ENCODE measurements around the gene HSPA12A. TPM values are rescaled to one million over a fixed set of nuclear protein-coding genes. Genes with fewer than 3 reads are reported as not detected.

The HSPA12A gene
- total RNA-seq, 1 donor from 2014 or later: 11.0 TPM

DNA sequence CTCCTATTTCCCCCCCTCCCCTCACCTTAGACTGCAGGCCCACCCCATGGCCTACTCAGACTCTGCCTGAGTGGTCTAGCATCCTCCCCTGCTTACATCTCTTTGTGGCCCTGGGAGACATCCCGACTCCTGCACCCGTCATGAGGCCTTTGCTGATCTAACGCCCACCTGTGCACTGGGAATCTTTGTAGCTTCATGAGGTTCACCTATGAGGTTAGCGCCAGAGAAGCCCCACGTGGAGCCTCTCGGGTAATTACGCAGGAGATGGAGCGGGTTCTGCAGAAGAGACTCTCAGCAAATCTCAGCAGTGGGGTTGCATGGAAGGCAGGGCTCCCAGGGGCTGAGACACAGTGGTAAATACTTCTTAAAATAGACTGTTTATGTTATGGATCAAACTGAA is 43.5 kb upstream of the HSPA12A start:
- TF ChIP-seq, protein P1, sequence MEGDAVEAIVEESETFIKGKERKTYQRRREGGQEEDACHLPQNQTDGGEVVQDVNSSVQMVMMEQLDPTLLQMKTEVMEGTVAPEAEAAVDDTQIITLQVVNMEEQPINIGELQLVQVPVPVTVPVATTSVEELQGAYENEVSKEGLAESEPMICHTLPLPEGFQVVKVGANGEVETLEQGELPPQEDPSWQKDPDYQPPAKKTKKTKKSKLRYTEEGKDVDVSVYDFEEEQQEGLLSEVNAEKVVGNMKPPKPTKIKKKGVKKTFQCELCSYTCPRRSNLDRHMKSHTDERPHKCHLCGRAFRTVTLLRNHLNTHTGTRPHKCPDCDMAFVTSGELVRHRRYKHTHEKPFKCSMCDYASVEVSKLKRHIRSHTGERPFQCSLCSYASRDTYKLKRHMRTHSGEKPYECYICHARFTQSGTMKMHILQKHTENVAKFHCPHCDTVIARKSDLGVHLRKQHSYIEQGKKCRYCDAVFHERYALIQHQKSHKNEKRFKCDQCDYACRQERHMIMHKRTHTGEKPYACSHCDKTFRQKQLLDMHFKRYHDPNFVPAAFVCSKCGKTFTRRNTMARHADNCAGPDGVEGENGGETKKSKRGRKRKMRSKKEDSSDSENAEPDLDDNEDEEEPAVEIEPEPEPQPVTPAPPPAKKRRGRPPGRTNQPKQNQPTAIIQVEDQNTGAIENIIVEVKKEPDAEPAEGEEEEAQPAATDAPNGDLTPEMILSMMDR (conservative IDR thresholded peaks at IDR 0.05): no peak
- no peak overlapping the region for H3K4me3 Mint-ChIP-seq
- H3K4me1 Mint-ChIP-seq (ENCODE audit: unreplicated experiment): peaks cover 13% of the 10 kb centered on the region
- no peaks in the 10 kb centered on the region for H3K9me3 Mint-ChIP-seq
- no peak for DNase-seq (ENCODE audit: extremely low spot score, unreplicated experiment)
- peaks cover 11% of the 10 kb centered on the region for H3K27me3 Mint-ChIP-seq
- H3K27ac Mint-ChIP-seq: no peak overlapping the region
- no peaks in the 10 kb centered on the region for H3K36me3 Mint-ChIP-seq

DNA sequence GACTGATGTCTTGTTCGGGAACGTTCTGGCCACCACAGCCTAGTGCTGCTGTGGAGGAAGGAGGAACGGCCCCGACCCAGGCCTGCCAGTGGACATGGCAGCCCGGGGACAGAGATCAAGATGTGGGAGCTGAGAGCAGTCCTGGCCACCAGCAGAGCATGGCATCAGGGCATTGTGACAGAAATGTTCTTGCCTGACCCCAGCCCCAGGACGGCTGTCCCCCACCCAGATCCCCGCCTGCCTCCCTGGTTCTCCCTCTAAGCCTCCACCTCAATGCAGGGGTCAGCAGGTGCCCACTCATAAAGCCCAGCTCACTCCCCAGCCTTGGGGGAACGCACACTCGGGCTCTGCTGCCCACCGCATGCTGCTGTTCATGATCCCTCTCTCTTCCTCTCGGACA is 42.9 kb upstream of the HSPA12A start:
- TF ChIP-seq, protein P1 (conservative IDR thresholded peaks at IDR 0.05): no peak
- Mint-ChIP-seq H3K27me3 (peaks cover 10% of the 10 kb centered on the region), H3K4me3 (no peak overlapping the region), H3K4me1 (ENCODE audit: unreplicated experiment) (peaks cover 13% of the 10 kb centered on the region), H3K36me3 (no peaks in the 10 kb centered on the region), H3K9me3 (no peaks in the 10 kb centered on the region), H3K27ac (no peak overlapping the region)
- no peak for DNase-seq (ENCODE audit: extremely low spot score, unreplicated experiment)

DNA sequence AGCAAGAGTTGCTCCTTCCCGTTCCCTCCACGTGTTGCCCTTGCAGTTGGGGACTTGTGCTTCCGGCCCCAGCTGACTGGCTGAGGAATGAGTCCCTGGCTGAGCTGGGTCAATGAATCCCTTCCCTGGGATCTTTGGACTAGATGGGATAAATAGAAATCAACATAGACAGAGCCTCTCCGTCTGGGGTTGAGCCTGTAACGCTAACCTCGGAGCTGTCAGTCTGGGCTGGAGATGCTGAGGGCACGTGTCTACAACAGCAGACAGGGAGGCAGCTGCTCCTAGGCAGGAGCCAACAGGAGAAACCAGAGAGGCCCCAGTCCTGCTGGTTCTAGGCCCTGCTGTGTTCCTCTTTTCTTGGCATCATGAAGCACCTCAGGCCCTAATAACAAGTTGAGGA is 42.3 kb upstream of the HSPA12A start:
- Mint-ChIP-seq H3K27me3 (peaks cover 10% of the 10 kb centered on the region), H3K36me3 (no peaks in the 10 kb centered on the region), H3K4me3 (no peak overlapping the region), H3K9me3 (no peaks in the 10 kb centered on the region), H3K4me1 (ENCODE audit: unreplicated experiment) (peaks cover 13% of the 10 kb centered on the region), H3K27ac (no peak overlapping the region)
- TF ChIP-seq, protein P1 (conservative IDR thresholded peaks at IDR 0.05): no peak
- no peak for DNase-seq (ENCODE audit: extremely low spot score, unreplicated experiment)

DNA sequence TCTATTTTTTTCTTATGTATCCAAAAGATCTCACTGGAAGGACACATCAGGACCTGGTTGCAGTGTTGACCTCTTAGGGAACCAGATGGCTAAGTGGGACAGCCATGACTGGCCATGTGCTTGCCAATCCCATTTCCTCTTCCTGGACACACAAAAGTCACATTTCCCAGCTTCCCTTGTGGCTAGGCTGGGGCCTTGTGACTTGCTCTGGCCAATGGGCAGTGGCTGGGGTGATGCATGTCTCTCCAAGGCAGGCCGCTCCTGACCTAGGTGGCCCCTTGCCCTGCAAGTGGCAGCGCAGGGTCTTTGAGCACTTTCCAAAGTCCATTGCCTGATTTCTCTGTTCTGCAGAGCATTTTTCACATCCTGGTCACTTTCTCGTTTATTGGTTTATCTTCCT is 41.7 kb upstream of the HSPA12A start:
- Mint-ChIP-seq H3K36me3 (no peaks in the 10 kb centered on the region), H3K4me3 (no peak overlapping the region), H3K27me3 (peaks cover 10% of the 10 kb centered on the region), H3K9me3 (no peaks in the 10 kb centered on the region), H3K27ac (no peak overlapping the region), H3K4me1 (ENCODE audit: unreplicated experiment) (peaks cover 13% of the 10 kb centered on the region)
- DNase-seq (ENCODE audit: extremely low spot score, unreplicated experiment): no peak
- TF ChIP-seq, protein P1 (conservative IDR thresholded peaks at IDR 0.05): no peak

DNA sequence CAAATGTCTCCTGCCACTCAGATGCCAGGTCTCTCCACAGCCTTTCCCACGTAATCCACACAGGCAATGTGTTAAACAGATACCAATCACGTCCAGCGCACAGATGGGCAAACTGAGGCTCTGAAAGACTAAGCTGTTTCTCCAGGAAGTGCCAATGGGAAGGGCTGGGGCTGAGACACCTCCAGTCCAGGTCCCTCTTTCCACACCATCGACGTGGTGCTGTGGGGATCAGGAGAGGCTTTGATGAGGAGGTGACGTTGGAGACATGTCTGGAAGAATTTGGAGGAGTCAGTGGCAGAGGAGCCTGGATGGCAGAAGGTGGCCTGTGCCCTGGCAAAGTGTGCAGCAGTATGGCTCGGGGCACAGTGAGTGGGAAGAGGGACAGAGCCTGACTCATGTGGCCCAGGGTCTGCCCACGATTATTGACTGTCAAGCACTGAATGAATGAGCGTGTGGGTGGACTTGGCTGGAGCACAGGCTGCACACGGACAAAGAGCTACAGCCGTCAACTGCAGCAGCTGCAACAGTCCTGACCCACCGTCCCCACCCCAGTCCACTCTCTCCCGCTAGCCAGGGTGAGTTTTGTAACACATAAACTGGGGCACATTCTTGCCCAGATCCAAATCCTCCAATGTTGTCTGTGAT is 40.8 kb upstream of the HSPA12A start:
- DNase-seq (ENCODE audit: extremely low spot score, unreplicated experiment): no peak
- peaks cover 12% of the 10 kb centered on the region for H3K4me1 Mint-ChIP-seq (ENCODE audit: unreplicated experiment)
- H3K4me3 Mint-ChIP-seq: no peak overlapping the region
- no peaks in the 10 kb centered on the region for H3K9me3 Mint-ChIP-seq
- TF ChIP-seq, protein P1 (conservative IDR thresholded peaks at IDR 0.05): no peak
- no peak overlapping the region for H3K27ac Mint-ChIP-seq
- peaks cover 10% of the 10 kb centered on the region for H3K27me3 Mint-ChIP-seq
- H3K36me3 Mint-ChIP-seq: no peaks in the 10 kb centered on the region

Measured in type B pancreatic cell (in vitro differentiated cells).